NCI-H2081 treated with DMSO at 0.1 percent for 48 hours (cell line): ENCODE data around the gene ANKRD44.

Experiments
- DNase-seq: peaks from one replicate; lab custom pipeline; 2025; lab: John Stamatoyannopoulos, UW

Gene ANKRD44

GRCh38 chr2:197286805-197287595 is 23.6 kb downstream of the ANKRD44 start:
- DNase-seq = no peak

- DNase-seq = no peak
Measured at GRCh38 chr2:197285361-197285760, 25.2 kb downstream of the ANKRD44 start.

- no peak for DNase-seq
Measured at GRCh38 chr2:197284956-197285355, 25.6 kb downstream of the ANKRD44 start.

GRCh38 chr2:197281421-197281820 is 29.2 kb downstream of the ANKRD44 start:
- no peak for DNase-seq

- no peak for DNase-seq
Measured at GRCh38 chr2:197280015-197280702, 30.4 kb downstream of the ANKRD44 start.

- no peak for DNase-seq
Measured at GRCh38 chr2:197278799-197279763, 31.5 kb downstream of the ANKRD44 start.

- no peak for DNase-seq
Measured at GRCh38 chr2:197277794-197278193, 32.8 kb downstream of the ANKRD44 start.

- no peak for DNase-seq
Measured at GRCh38 chr2:197276156-197276555, 34.4 kb downstream of the ANKRD44 start.

- DNase-seq = no peak
Measured at GRCh38 chr2:197274937-197275336, 35.6 kb downstream of the ANKRD44 start.

GRCh38 chr2:197274349-197274748 is 36.2 kb downstream of the ANKRD44 start:
- DNase-seq = no peak

- peak; percentile 36 for DNase-seq
Measured at GRCh38 chr2:197273485-197273884, 37.1 kb downstream of the ANKRD44 start.

GRCh38 chr2:197270601-197271000 is 40.0 kb downstream of the ANKRD44 start:
- DNase-seq = no peak

GRCh38 chr2:197269815-197270214 is 40.8 kb downstream of the ANKRD44 start:
- no peak for DNase-seq

GRCh38 chr2:197268786-197269584 is 41.6 kb downstream of the ANKRD44 start:
- no peak for DNase-seq

- no peak for DNase-seq
Measured at GRCh38 chr2:197266477-197266876, 44.1 kb downstream of the ANKRD44 start.

- DNase-seq = no peak
Measured at GRCh38 chr2:197265924-197266323, 44.7 kb downstream of the ANKRD44 start.

- DNase-seq = no peak
Measured at GRCh38 chr2:197265036-197265435, 45.5 kb downstream of the ANKRD44 start.

- no peak for DNase-seq
Measured at GRCh38 chr2:197264332-197264731, 46.2 kb downstream of the ANKRD44 start.

- no peak for DNase-seq
Measured at GRCh38 chr2:197263077-197263476, 47.5 kb downstream of the ANKRD44 start.

- DNase-seq = no peak
Measured at GRCh38 chr2:197261808-197262226, 48.8 kb downstream of the ANKRD44 start.

- DNase-seq = no peak
Measured at GRCh38 chr2:197259470-197259999, 51.0 kb downstream of the ANKRD44 start.
